ENCODE measurements around the gene DPF1.

Gene DPF1

GRCh38 chr19:38182536-38183210 is 41.3 kb downstream of the DPF1 start:
- H3K27ac ChIP-seq: no peak overlapping the region
- TF ChIP-seq CTCF (conservative IDR thresholded peaks at IDR 0.05) (no peak), ZFX (IDR thresholded peaks at IDR 0.05) (no peak)

GRCh38 chr19:38180071-38180470 is 44.0 kb downstream of the DPF1 start:
- no peak for TF ChIP-seq CTCF (conservative IDR thresholded peaks at IDR 0.05)
- no peak overlapping the region for H3K27ac ChIP-seq

DNA sequence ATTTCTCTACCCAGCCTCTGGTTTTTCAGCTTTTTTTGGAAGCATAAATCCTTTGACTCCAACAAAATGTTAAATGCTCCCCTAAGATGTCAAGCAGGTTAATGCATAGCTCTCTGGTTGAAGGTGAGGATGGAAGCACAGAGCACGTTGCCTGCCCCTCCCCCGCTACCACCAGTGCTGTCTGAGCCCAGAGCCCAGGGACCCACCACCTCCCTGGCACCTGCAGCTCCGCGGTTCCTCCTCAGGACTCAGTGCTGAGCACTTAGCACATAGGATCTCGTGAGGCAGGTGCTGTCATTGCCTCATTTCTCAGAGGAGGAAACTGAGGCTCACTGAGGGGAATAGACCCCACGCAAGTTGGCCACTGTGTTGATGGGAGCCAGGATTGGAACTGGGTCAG is 48.6 kb downstream of the DPF1 start:
- H3K27ac ChIP-seq: no peak overlapping the region
- TF ChIP-seq CTCF (conservative IDR thresholded peaks at IDR 0.05) (no peak), ZFX (IDR thresholded peaks at IDR 0.05) (no peak)

DNA sequence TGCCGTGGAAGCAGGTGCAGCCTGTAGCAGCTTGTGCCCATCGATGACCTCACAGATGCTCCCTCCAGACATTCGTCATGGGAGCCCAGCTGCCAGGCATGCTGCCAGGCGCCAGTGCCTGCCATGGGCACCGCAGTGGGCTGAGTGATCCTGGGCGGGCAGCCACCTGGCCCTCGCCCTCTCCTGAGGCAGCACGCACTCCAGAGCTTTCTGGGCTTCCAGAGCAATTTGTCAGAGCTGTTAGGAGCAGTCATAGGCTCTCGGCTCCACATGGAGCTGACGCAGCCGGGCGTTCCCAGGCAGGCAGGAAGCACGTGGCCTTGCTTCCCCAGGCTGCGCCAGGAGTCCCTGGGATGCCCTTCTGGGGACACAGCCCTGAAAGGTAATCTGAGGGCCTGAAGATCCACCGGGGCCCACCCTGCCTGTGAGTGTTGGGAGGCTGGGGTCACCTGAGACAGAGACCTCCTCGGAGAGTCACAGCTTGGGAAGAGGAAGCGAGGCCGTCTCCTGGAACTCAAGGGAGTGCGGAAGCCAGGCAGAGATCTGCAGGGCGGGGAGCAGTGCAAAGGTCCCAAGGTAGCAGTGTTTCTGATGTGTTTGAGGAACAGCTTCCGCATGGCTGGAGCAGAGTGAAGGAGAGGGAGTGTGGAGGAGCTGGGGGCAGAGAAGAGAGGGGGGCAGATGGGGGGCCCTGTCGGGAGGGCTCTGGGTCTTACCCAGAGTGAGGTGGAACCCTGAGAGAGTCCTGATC is 50.6 kb downstream of the DPF1 start:
- TF ChIP-seq ZFX (IDR thresholded peaks at IDR 0.05) (no peak), CTCF (conservative IDR thresholded peaks at IDR 0.05) (no peak)
- H3K27ac ChIP-seq: no peak overlapping the region

- no peak overlapping the region for H3K27ac ChIP-seq
- TF ChIP-seq ZFX (IDR thresholded peaks at IDR 0.05) (no peak), CTCF (conservative IDR thresholded peaks at IDR 0.05) (no peak)
These were observed 52.0 kb downstream of the DPF1 start for GRCh38 chr19:38172001-38172400.

- TF ChIP-seq ZFX (IDR thresholded peaks at IDR 0.05) (no peak), CTCF (conservative IDR thresholded peaks at IDR 0.05) (no peak)
- no peak overlapping the region for H3K27ac ChIP-seq
These were observed 53.7 kb downstream of the DPF1 start for GRCh38 chr19:38170334-38170733.

- no peak for TF ChIP-seq ZFX (IDR thresholded peaks at IDR 0.05)
- no peak for TF ChIP-seq CTCF (conservative IDR thresholded peaks at IDR 0.05)
- H3K27ac ChIP-seq: no peak overlapping the region
These were observed 55.4 kb downstream of the DPF1 start for GRCh38 chr19:38168637-38169036.

All from C4-2B (cell line).